GM21360 (cell line): ENCODE results near the gene MIDN.
A peak's percentile ranks its signal among the peaks of the same experiment; 100 is the strongest.

ENCODE experiments used
- ATAC-seq: cut with Tn5 transposase; IDR thresholded peaks from one replicate; pipeline ENCODE4 v1.9.1; 2021; ENCODE audit warnings: mild to moderate bottlenecking, moderate library complexity; ENCODE audit not compliant: unreplicated experiment

Gene MIDN

GRCh38 chr19:1256646-1257474, 8.5 kb downstream of the MIDN start:
- ATAC-seq: no peak

- no peak for ATAC-seq
Measured at GRCh38 chr19:1257475-1258162, 9.2 kb downstream of the MIDN start.

GRCh38 chr19:1258163-1258492, 9.7 kb downstream of the MIDN start:
- no peak for ATAC-seq

- ATAC-seq: no peak
Measured at GRCh38 chr19:1258707-1259205, 10.4 kb downstream of the MIDN start.

GRCh38 chr19:1259206-1259875, 11.0 kb downstream of the MIDN start:
- ATAC-seq: no peak

- ATAC-seq: peak; percentile 4
Measured at GRCh38 chr19:1259876-1260748, 11.7 kb downstream of the MIDN start.

GRCh38 chr19:1260749-1261537, 12.6 kb downstream of the MIDN start:
- ATAC-seq: peak; percentile 51

GRCh38 chr19:1261538-1261797, 13.1 kb downstream of the MIDN start:
- ATAC-seq: no peak

- no peak for ATAC-seq
Measured at GRCh38 chr19:1261798-1262622, 13.6 kb downstream of the MIDN start.

- ATAC-seq: no peak
Measured at GRCh38 chr19:1262623-1263123, 14.3 kb downstream of the MIDN start.

GRCh38 chr19:1263188-1263587, 14.8 kb downstream of the MIDN start:
- ATAC-seq: no peak

GRCh38 chr19:1264801-1265614, 16.6 kb downstream of the MIDN start:
- no peak for ATAC-seq

GRCh38 chr19:1265615-1266128, 17.3 kb downstream of the MIDN start:
- ATAC-seq: peak; percentile 0

GRCh38 chr19:1266129-1266915, 17.9 kb downstream of the MIDN start:
- peak; percentile 23 for ATAC-seq

GRCh38 chr19:1266916-1267476, 18.6 kb downstream of the MIDN start:
- peak; percentile 3 for ATAC-seq

GRCh38 chr19:1267477-1268225, 19.3 kb downstream of the MIDN start:
- ATAC-seq: no peak
